HG03442 (cell line): ENCODE results near the gene AP2A2.
A peak's percentile ranks its signal among the peaks of the same experiment; 100 is the strongest.

Source experiments
- ATAC-seq: cut with Tn5 transposase; IDR thresholded peaks from one replicate; pipeline ENCODE4 v1.9.1; 2021; ENCODE audit warnings: mild to moderate bottlenecking, moderate library complexity; ENCODE audit not compliant: unreplicated experiment

Gene AP2A2

DNA sequence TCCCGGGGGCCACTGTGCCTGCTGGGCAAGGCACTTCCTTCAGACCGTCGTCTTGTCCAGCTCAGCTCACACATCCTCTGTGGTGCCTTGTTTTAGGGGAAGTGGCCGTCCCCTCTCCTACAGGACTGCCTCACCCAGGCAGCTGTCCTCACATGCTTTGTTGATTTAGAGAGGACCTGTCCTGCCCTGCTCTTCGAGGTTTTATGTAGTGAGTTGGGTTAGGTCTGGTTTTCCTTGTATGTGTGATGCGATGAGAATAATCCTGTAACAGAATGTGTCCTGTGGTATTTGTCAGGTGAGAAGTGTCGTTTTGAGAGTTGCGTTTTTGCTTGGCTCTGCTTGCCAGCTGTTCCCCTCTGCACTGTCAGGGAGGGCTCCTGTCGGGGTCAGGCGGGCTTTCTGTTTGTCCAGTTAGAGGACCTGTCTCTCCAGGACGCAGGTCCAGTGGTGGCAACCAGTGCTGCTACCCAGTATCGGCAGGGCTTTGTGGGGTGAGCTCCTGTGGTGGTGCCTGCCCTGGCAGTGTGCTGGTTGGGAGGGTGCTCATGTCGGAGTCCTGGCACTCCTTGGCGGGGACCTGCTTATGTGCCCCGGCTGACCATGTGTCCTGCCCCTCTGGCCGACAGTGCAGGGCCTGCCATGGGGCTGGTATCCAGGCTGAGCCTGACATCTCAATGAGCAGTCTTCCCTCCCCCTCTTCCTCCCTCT is 69.5 kb downstream of the AP2A2 start:
- ATAC-seq, result no peak

DNA sequence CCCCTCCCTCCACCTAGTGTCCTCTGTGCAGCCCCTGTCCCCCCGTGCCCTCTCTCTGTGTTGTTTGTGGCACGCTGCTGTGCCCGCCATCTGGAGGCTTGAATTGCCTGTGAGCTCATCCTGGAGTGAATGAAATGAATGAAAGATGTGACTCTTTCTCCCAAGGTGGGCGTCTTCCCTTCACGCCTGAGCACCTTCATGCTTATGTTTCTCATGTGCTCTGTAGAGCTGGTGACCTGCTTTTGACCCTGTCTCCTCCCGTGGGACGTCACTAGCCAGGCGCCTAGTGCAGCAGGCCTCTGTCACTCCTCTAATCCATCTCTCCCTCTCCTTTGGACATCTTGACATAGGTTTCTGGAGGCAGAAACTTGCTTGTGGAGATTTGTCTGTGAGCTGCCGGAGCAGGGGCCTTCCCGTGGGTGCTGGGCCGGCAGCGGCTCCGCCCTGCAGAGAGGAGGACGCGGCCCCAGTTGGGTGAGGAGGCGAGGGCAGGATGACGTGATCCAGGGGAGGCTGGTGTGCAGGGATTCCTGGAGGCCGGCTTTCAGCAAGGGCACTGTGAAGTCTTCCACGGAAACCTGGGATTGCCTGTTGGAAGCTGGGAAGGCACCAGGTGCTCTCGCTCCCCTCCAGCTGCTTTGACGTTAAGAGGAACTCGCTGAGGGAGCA is 70.2 kb downstream of the AP2A2 start:
- peak; percentile 53 for ATAC-seq

DNA sequence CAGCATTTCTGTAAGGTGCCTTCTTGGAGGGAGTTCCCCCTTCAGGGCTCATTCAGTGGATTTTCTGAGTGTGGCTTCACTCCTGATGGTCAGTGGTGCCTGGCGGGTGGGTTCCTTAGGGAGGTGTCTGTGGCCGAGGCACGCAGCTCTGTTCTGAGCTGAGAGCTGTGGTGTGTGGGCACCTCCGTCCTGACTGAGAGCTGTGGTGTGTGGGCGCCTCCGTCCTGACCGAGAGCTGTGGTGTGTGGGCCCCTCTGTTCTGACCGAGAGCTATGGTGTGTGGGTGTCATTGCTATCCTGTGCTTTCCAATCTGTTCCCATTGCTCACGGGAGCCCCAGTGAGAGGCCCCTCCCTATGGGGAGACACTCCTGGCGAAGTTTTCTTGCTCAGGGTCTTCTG is 71.0 kb downstream of the AP2A2 start:
- peak; percentile 44 for ATAC-seq

GRCh38 chr11:997907-998306 is 72.2 kb downstream of the AP2A2 start:
- no peak for ATAC-seq

DNA sequence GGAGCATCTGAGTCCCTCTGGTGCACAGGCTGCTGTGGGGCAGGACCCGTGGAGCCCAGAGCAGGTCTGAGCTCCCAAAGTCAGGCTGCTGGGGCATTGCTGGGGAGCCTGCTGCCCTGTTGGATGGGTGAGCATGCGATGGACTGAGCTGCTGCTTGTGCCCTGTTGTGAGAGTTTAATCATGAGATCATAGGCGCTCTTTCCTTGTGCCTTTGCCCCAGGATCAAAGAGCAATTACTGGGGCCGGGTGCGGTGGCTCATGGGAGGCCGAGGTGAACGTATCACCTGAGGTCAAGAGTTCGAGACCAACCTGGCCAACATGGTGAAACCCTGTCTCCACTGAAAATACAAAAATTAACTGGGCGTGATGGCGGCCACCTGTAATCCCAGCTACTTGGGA is 73.3 kb downstream of the AP2A2 start:
- no peak for ATAC-seq

- no peak for ATAC-seq
These were observed 74.9 kb downstream of the AP2A2 start for GRCh38 chr11:1000357-1001278.

GRCh38 chr11:1001617-1002405 is 76.1 kb downstream of the AP2A2 start:
- ATAC-seq, result no peak

GRCh38 chr11:1002406-1002984 is 76.8 kb downstream of the AP2A2 start:
- ATAC-seq, result no peak

- ATAC-seq, result no peak
These were observed 77.5 kb downstream of the AP2A2 start for GRCh38 chr11:1003159-1003558.

- ATAC-seq, result no peak
These were observed 80.3 kb downstream of the AP2A2 start for GRCh38 chr11:1005928-1006327.

- no peak for ATAC-seq
These were observed 81.1 kb downstream of the AP2A2 start for GRCh38 chr11:1006762-1007161.

DNA sequence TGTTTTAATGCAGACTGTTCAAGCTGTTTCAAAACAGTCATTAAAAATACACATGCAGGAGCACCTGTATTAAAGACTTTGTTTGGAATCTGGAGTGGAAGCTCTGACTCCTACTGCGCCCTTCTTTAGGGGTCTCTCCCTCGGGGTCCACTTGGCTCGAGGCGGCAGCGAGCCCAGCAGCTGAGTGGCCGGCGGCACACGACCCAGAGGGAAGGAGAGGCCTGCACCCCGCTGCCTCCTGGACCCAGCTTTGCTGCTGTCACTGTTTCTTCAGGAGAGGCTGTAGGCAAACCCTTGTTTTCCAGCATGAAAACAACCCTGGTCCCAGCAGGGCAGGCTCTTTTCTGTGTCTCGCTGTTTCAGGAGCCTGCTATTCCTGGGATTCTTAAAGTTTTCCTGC is 81.6 kb downstream of the AP2A2 start:
- no peak for ATAC-seq

GRCh38 chr11:1008001-1008802 is 82.5 kb downstream of the AP2A2 start:
- ATAC-seq, result no peak

DNA sequence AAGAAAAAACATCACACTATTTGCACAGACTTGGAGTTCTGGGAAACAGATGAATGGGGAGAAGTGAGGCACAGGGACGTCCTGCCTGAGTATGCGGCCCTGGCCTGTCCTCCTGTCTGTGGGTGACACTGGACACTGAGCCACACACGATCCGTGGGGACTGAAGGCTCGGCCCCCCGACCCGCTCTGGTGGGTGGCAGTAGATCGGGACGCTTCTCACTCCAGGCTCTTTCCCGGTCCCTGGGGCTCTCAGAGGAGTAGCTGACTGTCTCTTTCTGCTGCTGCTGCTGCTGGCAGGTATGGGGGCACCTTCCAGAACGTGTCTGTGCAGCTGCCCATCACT is 83.1 kb downstream of the AP2A2 start:
- no peak for ATAC-seq

DNA sequence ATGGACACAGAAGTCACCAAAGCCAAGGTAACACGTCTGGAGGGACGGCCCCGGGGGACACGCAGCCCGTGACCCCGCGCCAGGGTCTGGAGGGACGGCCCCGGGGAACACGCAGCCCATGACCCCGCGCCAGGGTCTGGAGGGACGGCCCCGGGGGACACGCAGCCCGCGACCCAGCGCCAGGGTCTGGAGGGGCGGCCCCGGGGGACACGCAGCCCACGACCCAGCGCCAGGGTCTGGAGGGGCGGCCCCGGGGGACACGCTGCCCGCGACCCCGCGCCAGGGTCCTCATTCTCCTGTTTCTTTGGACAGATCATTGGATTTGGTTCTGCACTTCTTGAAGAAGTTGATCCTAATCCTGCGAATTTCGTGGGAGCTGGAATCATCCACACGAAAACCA is 83.7 kb downstream of the AP2A2 start:
- no peak for ATAC-seq

DNA sequence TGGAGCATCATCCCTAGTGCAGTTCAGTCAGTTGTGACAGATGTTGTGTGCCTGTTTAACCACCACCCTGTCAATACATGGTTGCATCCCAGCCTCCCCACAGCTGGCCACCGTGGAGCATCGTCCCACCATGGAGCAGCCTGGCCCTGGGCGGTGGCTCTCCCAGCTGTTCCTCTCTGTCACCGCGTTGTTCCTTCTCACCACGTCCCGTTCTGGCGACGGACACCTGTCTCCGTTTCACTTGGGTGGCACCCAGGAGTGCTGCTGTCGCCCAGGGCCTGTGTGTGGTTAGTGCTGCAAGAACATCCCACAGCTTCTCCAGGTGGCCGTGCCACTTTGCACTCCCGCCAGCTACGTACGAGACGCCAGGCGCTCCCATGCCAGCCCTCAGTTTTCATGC is 84.3 kb downstream of the AP2A2 start:
- no peak for ATAC-seq

DNA sequence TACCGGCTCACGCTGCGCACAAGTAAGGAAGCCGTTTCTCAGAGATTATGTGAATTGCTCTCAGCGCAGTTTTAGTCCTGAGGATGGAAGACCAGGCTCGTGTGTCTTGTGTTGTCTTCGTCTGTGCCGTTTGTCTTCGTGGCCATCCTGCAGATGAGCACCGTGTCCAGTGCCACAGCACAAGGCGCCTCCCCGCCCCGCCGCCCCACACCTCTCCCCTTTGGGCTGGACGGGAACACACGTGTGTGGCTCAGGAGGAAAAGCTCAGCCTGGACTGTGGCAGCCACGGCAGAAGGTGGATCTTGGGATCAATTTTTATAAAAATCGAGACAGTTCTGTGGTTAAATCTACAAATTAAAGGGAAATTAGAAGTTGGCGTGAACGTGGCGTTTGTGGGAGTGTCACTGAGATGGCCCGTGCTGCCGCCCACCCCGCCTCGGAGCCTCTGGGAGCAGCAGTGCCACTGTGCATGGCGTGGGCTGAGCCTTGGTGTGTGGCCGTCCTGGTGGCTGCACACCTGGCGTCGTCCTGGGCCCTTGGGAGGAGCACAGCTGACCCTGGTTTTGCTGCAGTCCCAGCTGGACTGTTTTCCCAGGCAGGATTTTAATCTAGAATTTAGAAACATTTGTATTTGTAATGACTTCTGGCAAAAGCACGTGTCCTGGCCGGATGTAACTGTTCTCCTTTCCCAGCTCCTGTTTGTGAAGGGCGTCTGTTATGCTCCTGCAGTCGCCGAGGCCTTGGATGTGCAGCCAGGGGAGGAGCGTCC is 85.1 kb downstream of the AP2A2 start:
- ATAC-seq, result no peak

- ATAC-seq, result no peak
These were observed 85.6 kb downstream of the AP2A2 start for GRCh38 chr11:1011320-1011698.

DNA sequence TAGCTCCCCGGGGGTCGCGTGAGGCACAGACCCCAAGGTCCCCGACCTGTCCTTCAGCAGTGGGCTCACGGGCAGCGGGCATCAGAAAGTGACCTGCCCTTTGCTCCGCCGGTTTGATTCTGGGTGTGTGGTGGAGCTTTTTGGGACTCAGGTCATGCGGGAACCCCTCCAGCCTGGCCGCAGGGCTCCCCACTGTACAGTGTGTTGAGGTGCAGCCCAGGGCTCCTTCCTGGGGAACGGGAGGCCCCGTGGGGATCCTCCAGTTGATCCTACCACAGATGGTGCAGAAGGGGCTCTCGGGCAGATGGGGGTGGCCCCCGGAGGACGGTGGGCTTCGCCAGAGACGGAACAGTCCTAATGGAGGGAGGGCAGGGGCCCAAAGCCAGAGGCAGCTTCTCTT is 86.6 kb downstream of the AP2A2 start:
- ATAC-seq, result no peak
